ENCODE data around the gene GIPC3.
"Not testable (repeated sequence)": the region's sequence is repeated elsewhere in the genome, so short reads cannot be mapped to it uniquely, and the experiment has no call there.

The GIPC3 gene

DNA sequence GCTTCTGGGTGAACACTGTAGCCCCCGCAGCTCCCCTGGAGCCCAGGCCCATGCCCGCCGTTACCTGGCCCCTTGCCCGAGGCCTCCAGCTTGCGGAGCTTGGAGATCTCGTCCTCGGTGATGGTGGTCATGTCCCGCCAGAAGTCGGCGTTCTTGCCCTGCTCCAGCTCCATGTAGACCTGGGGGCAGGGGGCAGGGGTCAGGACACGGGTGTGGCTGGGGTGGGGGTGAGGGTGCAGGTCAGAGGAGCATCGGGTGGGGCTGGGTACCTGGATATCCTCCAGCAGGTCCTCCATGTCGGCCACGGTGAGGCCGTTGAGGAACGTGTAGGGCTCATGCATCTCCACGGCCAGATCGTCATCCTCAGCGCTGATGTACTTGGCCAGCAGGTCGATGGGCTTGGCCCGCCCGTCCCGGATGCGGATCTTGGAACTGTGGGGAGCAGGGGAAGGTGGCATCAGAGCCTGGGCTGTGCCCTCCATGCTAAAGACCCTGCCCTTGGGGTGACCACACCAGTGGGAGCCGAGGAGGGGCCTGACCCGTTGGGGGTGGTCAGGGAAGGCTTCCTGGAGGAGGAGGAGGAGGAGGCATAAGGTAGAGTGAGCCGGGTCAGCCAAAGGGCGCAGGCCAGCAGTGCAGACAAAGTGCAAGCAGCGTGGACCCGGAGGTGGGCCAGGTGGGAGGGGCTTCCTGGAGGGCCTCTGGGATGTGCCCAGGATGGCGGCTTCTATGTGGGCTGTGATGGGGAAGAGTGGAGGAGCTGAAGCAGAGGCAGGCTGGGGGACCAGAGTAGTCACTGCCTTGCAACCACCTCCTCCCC, 33.7 kb downstream of the GIPC3 start:
- DNase-seq (ENCODE audit: low spot score) = no peak

DNA sequence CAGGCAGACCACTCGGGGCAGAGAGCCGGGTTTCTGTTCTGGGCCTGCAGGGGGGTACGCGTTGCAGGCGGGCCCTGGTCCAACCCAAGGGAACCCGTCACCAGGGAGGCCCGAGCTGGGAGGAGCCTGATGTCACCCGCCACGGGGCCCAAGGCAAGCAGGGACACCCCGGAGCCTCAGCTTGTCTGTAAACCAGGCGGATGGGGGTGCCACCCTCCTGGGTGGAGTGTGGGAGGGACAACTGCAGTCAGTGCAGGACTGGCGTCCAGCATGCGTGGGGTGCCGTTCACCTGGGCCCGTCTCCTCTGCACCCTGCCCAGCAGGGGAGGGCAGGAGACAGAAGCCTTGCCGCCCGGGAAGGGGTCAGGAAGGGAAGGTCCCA, 34.3 kb downstream of the GIPC3 start:
- no peak for DNase-seq (ENCODE audit: low spot score)

DNA sequence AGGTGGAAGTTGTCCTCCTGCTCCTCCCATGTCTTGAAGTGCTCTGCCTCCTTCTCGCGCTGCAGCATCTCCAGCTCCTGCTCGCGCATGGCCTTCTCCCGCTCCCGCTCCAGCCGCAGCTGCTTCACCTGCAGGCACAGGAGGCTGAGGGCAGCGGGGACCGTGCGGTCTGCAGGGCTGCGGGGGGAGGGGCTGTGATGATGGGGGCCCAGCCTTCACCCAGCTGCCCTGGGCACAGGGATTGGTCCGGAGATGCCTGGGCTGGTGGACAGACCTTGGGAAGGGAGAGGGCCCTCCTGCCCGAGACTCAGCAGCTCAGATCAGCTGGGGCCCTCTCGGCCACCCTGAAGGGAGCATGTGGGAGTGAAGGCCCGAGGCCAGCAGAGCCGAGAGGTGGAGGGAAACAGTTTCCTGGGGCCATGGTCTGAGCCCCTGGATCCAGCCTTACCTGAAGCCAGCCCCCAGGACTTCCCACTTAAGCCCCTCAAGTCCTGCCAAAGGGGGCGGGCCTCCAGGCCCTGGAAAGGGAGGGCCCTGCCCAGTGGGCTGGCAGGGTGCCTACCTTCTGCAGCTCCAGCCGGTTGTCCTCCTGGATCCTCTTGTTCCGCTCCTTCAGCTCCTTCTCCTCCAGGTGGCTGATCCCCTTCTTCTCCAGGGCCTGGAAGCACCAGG, 35.0 kb downstream of the GIPC3 start:
- DNase-seq (ENCODE audit: low spot score) = no peak

DNA sequence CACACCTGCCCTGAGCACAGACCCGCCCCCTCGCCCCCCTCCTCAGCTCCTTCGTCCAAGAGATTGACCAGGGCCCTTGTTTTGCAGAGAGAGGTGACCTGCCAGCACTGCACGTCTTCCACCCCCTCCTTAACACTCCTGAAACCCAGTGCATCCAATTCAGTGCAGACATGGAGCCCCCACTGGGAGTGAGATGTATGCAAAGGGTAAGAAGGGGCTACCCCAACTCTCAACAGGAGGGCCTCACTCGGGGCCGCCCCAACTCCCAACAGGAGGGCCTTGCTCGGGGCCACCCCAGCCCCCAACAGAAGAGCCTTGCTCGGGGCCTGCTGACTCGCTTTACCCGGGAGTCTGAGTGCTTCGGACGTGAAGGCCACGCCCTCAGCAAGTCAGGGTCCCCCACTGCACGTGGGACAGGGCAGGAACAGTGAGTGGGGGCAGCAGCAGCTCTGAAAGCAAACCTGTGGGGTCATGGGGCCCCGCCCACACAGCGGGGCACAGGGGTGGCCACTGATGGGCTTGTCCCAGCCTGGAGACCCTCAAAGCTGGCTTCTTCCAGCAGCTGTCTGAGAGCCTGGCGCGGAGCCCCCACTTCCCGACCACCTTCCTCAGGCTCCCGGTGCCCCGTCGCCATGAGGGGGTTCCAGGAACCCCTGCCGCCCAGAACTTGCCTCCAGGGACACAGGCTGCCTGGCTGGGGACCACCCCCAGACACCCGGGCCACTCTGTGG, 35.7 kb downstream of the GIPC3 start:
- DNase-seq (ENCODE audit: low spot score) = no peak

DNA sequence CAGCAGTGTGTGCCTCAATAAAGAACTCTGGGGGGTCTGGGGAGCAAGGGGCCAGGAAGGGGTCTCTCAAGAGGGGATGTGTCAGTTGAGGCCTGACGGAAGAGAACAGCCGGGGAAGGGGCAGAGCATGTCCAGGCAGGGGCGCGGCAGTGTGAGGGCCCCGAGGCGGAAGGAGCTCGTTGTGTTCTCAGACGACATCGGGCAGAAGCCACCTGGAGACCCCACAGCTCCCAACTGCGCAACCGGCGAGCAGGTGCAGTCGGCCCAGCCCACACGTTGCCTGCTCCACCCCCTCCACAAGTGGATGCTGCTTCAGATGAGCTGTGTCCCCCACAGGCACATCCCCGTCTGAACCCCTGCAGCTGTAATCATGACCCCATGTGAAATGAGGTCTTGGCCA, 36.4 kb downstream of the GIPC3 start:
- DNase-seq (ENCODE audit: low spot score) = no peak

DNA sequence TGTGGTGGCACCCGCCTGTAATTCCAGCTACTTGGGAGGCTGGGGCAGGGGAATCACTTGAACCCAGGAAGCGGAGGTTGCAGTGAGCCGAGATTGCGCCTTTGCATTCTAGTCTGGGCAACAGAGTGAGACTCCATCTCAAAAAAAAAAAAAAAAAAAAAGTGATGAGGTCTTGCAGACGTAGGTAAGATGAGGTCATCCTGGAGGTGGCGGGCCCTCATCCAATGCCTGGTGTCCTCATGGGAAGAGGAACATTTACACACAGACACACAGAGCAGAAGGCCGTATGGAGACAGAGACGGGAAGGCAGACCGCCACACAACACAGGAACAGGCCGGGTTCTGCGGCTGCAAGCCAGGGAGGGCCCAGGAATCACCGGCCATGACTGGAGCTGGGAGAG, 36.9 kb downstream of the GIPC3 start:
- no peak for DNase-seq (ENCODE audit: low spot score)

DNA sequence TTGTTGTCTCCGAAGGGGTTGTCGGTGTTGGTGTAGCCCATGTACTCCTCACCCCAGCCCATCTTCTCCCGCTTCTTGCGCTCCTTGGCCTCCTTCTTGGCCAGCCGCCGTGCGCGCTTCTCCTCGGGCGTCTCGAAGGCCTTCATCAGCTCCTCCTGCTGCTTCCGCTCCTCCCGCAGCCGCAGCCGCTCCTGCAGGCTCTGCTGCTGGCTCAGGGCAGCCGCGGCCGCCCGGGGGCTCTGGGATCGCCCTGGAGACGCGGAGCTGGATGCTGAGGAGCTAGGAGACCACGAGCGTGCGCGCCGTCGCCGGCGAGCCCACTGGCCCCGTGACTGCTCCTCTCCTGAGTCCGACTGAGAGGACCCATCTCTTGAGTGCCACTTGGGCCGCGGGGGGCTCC, 38.4 kb downstream of the GIPC3 start:
- no peak for DNase-seq (ENCODE audit: low spot score)

DNA sequence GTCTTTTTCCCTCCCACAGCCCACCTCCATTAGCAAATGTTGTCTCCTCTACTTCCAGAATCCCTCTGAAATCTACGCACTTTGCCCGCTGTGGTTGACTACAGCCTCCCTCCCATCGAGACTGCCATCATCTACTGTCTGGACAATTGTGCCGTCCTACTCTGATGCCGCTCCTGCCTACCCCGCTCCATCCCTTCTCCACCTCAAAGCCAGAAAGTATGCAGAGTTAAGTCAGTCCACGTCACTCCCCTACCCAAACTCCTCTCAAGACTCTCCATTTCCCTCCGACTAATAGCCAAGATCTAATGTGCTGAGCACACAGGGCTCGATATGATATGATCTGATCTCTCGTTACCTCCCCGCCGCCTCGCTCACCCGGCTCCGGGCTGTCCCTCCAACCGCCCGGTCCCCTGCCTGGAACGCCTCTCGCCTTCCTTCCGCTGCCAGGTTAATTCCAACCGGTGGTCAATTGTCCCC, 40.8 kb downstream of the GIPC3 start:
- DNase-seq (ENCODE audit: low spot score) = no peak

DNA sequence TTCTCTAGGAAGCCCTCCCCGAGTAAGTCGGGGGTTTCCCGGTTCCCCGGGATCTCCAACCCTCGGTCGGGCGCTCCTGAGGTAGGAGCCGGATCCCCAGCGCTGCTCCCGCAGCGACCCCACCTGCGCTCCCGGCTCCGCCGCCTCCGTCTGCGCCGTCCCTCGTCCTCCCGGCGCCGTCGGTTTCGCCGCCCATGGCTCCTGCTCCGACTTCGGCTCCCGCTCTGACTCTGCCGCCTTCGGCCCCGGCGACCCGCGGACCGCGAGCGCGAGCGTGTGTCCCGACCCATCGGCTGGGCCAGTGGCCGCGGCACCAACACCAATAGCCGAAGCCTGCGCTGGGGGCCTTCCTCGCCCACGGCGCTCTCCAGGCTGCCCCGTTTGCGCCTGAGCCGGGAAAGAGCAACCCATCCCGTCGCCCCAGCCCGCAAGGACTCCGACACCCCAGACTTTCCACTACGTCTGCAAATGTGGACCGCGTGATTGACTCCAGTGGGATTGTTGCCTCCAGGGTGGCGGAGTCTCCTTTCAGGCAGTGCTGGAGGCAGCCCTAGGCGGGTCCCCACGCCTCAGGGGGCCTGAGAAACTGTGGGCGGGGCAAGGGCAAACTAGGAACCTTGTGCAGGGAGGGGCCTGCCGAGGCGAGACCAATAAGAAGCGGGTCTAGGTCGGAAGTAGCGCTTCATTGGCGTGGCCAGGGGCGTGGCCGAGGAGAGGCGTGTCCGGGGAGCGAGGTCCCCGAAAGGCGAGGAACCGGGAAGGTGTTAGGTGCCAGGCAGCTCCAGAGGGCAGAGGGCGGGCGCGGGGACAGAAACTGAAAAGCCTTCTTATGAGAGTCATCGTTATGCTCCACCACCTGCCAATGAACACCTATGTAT, 41.4 kb downstream of the GIPC3 start, which contains the start of gene CACTIN:
Gene CACTIN, minus strand, starts transcription at position 318 of the 878 bp plus-strand sequence. Its CDS starts 28 bp downstream, at position 290.
- DNase-seq (ENCODE audit: low spot score) = peak; percentile 98

DNA sequence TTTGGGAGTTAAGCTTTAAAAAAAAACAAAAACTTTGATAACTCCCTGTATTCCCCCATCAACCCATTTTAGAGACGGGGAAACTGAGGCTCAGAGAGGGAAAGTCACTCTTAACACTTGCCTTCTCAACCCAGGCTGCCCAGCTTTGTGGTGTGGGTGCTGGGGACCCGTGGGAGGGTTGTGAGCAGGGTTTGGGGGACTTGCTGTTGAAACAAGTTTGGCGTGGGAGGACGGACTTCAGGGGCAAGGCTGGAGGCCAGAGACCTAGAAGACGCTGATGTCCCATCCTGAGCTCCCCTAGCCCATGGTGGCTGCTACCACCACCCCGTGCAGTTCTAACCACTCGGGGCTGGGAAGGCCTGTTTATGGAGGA, 42.1 kb downstream of the GIPC3 start:
- no peak for DNase-seq (ENCODE audit: low spot score)

DNA sequence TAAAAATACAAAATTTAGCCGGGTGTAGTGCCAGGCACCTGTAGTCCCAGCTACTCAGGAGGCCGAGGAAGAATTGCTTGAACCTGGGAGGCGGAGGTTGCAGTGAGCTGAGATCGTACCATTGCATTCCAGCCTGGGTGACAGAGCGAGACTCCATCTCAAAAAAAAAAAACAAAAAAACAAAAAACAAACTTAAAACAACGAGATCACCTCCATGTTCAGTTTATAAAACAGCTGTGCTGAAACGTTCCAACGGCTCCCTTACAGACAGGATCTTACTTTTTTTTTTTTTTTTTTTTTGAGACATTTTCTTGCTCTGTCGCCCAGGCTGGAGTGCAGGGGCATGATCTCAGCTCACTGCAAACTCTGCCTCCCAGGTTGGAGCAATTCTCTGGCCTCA, 43.5 kb downstream of the GIPC3 start:
- not testable (repeated sequence) for DNase-seq (ENCODE audit: low spot score)

DNA sequence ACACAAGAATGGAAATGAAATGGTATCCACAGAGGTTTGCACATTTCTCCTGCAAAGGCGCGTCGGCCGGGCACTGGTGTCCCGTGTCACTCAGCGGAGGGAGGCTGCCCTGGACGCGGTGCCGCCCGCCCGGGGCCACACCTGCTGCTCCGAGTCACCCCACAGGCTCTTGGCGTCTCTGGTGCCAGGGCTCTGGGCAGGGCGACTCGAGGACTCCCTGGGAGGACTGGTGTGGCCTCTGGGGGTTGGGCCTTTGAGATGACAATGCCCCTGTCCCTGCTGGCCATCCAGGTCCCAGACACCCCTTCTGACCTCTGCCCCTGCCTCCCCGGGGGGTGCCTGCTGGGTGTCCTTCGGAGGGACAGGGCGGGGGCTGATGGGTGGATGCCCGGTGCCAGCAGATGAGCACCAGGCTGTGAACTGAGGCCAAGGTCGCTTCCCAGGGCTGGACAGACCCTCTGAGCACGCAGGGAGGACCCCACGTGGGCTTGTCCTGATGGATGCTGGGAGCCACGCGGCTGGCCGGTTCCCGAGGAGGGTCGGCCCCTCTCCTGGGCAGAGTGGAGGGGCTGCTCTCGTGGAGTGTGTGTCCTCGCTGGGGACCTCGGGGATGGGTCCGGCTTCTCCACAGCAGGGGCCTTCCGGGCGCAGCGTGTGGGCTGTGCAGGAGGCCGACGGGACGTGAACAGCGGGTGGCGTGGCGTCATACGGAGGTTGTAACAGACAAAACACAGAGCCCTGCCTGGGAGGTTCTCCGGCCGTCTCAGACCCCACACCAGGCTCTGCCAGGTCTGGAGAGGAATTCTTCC, 46.0 kb downstream of the GIPC3 start:
- DNase-seq (ENCODE audit: low spot score) = no peak

DNA sequence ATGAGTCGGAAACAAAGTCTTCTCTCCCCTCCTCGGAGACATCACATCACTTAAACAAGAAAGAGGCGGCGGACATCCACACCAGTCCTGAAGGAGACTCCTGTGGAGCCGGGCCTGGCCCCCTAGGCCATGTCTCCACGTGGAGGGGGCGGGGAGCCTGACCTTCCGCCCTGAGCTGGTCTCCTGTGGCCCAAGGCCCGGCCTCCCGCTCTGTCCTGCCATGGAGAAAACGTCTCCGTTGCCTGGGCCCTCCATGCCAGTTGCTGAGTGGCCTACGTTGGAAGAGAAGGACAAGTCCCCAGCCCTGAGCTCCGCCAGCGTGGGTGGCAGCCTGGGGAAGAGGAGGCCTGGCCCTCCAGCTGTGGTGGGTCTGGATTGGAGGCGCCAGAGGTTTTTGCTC, 46.8 kb downstream of the GIPC3 start:
- DNase-seq (ENCODE audit: low spot score) = no peak

DNA sequence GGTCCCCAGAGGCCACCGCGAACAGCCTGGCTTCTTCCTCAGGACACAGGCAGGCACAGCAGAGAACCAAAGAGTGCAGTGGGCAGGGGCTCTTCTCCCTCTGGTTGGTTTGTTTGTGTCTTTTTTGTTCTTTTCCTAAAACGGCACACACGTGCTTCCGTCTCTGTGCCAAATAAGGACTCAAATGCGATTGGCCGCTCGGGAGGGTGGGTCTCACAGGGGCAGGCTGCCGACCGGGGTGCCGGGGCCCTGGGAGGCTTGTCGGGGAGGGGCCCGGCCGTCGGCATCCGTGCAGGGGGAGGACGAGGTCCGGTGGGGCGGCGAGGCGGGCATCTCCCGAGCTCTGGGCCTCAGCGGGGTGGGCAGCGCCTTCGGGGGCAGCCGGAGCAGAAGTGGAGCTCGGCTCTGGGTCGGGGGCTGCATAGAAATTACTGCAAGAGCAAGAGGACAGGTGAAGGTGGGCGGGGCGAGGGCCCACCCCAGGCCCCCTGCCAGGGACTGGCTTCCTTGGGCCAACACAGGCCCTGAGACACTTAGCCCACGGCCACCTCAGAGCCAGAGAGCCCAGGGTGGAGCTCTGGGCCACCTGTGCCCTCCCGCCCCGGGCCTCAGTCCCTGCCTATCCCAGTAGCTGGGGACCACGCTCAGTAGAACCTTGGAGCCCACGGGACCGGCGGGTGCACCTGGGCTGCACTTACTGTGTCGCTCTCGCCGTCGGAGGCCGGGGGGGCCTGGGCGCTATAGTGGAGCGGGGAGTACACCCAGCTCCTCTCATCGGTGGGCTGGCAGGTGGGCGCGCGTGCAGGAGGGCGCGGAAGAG, 47.7 kb downstream of the GIPC3 start:
- DNase-seq (ENCODE audit: low spot score) = peak; percentile 29

DNA sequence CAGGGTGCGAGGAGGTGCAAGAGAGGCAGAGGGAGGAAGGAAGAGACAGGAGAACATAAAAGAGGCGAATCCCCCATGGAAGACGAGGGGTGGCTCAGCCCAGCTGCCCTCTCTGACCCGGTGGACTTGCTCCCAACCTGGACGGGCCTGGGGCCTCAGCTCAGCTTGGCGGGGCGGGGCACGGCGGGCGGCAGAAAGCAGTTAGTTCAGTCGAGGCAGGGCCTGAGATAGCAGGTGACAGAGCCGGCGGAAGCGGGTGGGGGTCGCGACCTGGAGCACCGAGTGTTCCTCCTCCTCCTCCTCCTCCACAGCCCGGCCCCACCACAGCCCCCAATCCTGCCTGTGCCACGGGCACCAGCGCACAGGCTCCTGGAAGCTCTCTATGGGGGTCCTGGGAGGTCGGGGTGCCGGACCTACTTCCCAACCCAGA, 48.3 kb downstream of the GIPC3 start:
- no peak for DNase-seq (ENCODE audit: low spot score)

DNA sequence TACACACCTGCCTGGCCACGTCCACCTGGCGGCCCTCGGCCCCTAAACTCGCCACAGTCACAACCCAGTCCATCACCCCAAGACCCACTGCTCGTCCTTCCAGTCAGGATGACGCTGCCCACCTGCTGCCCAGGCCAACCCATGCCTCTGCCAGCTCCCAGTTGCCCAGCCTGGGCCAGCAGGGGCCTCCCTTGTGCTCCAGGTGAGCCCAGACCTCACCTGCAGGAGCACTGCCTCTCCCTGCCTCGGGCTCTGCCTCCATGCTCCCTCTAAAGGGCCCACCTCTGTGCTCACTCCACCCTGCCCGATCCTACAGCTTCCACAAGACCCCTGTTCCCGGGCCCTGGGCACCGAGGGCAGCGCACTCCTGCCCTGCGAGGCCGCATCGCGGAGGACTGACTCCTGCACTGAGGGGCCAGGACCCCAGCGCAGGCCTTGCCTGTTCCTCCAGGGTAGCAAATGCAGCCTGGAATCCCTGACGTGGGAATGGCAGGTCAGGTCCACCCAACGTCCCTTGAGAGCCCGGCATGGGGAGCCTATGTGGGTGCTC, 49.3 kb downstream of the GIPC3 start:
- DNase-seq (ENCODE audit: low spot score) = no peak

DNA sequence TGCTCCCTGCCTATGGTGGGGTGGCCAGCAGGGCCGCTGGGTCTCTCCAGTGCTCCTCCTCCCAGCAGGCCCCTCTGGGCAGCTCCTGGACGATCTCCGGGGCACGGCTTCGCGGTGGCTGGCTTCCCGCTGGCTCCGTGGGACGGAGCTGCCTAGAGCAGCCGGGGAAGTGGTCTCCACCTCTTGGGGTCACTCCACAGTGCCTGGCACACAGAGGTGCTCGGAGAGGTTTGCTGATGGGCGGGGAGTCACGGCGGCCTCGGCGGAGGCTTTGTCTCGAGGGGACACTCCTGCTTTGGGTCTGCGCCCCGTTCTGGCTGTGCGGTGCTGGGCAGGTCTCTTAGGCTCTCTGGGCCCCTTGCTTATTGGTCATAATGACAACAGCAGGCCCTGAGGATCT, 51.2 kb downstream of the GIPC3 start:
- DNase-seq (ENCODE audit: low spot score) = no peak

DNA sequence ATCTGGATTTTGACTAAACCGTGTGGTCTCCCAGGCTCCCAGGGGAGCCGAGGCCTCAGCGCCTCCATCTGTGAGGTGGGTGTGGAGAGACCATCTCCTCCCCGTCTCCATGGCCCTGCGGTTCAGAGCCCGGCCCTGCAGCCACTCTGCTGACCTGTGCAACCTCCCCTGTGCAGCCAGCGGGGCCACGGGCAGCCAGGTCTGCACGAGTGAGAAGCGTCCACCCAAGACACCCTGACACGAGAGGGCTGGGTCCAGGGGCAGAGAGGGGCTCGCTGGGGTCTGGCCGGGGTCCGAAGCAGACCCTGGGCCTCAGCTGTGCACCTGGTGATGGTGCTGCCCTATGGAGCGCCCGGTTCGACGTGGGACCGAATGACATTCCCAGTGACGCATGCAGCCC, 51.7 kb downstream of the GIPC3 start:
- DNase-seq (ENCODE audit: low spot score) = no peak

DNA sequence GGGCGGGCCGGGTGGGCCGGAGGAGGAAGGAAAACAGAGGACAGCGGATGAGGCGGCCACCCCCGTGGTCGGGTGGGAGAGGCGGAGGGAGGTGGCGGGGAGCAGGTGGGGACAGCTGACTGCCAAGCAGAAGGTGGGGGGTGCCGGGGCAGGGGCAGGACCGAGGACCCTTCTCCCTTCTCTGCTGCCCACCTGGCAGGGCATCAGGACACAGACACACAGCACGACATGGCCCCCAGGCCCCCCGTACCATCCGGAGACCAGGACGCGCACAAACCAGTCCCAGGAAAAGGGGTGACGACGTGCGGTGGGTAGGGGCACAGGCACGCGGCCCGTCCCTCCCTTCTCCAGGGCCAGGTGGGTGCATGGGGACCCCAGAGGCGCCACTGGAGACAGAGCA, 52.3 kb downstream of the GIPC3 start:
- DNase-seq (ENCODE audit: low spot score) = no peak

All from pons (tissue), 1 donor.